Body of pancreas (tissue), 4 donors: ENCODE results near the gene CPT1B. TPM values are rescaled to one million over a fixed set of nuclear protein-coding genes. Genes with fewer than 3 reads are reported as not detected.

Experiments used
- ATAC-seq: fragments of 150-250 bp; one replicate; pipeline ENCODE4 v1.9.1; 2016
- DNase-seq, 4 donors: peaks; one replicate each; pipeline ENCODE4 v3.0.0-alpha.2; 2019
- H3K27ac ChIP-seq, 4 donors: fragments of 200-600 bp; sonication (generic); 1 replicate in 3 of 4; 2 replicates in 1 of 4; pipeline versions ENCODE4 v1.5.1 to v1.6.1; 2016 to 2019; ENCODE audit warnings: mild to moderate bottlenecking in 1 of 4, mixed read lengths in 1 of 4, moderate library complexity in 1 of 4
- H3K27me3 ChIP-seq, 2 donors: fragments of 200-600 bp; sonication (generic); one replicate each; pipeline ENCODE4 v1.6.0; 2016; ENCODE audit warnings: mild to moderate bottlenecking in 1 of 2
- H3K36me3 ChIP-seq, 2 donors: fragments of 200-600 bp; sonication (generic); replicated peaks in 1 of 2; 2 replicates each; pipeline ENCODE4 v1.5.1; 2016; ENCODE audit warnings: low read depth in 2 of 2; ENCODE audit not compliant: insufficient read depth in 1 of 2
- H3K4me1 ChIP-seq: fragments of 200-600 bp; sonication (generic); one replicate; pipeline ENCODE4 v1.6.0; 2016
- H3K4me3 ChIP-seq, 2 donors: fragments of 200-600 bp; sonication (generic); 1 replicate in 1 of 2; 2 replicates in 1 of 2; pipeline ENCODE4 v1.5.1; 2016 to 2019
- H3K9me3 ChIP-seq, 3 donors: fragments of 200-600 bp; sonication (generic); 1 replicate in 2 of 3; 2 replicates in 1 of 3; pipeline ENCODE4 v1.5.1; 2016
- POLR2A ChIP-seq, 3 donors: fragments of 450-650 bp; IDR thresholded peaks; one replicate each; pipeline ENCODE4 v1.6.1; 2016; ENCODE audit warnings: antibody characterized with exemption in 3 of 3, mild to moderate bottlenecking in 2 of 3
- WGBS, 2 donors: methylation state at CpG; one replicate each; pipeline ENCODE4 v1.1.5; 2017; 5-methylcytosine and 5-hydroxymethylcytosine counted together
- intact Hi-C: fragments of 100-400 bp; cut with DNase I; formaldehyde crosslinking; loops from one replicate; pipeline ENCODE4 v1.15.1; 2023
- total RNA-seq, 2 donors: library from RNA; depleted of rRNA; stranded (reverse); fragments of >200 nt; gene quantifications; one replicate each; pipeline ENCODE4 v1.1.0, GENCODE V29; 2016
- TF ChIP-seq, protein P1 (sequence below), 7 experiments: fragments of 450-650 bp in 4 of 7; fragments of 200-600 bp in 3 of 7; sonication (generic) in 3 of 7; IDR thresholded peaks; one replicate each; pipeline ENCODE4 v1.5.1; 2016 to 2019; ENCODE audit warnings: antibody characterized with exemption in 7 of 7

The CPT1B gene
- total RNA-seq, 2 donors from 2014 or later, result 8.3 to 34.9 TPM

DNA sequence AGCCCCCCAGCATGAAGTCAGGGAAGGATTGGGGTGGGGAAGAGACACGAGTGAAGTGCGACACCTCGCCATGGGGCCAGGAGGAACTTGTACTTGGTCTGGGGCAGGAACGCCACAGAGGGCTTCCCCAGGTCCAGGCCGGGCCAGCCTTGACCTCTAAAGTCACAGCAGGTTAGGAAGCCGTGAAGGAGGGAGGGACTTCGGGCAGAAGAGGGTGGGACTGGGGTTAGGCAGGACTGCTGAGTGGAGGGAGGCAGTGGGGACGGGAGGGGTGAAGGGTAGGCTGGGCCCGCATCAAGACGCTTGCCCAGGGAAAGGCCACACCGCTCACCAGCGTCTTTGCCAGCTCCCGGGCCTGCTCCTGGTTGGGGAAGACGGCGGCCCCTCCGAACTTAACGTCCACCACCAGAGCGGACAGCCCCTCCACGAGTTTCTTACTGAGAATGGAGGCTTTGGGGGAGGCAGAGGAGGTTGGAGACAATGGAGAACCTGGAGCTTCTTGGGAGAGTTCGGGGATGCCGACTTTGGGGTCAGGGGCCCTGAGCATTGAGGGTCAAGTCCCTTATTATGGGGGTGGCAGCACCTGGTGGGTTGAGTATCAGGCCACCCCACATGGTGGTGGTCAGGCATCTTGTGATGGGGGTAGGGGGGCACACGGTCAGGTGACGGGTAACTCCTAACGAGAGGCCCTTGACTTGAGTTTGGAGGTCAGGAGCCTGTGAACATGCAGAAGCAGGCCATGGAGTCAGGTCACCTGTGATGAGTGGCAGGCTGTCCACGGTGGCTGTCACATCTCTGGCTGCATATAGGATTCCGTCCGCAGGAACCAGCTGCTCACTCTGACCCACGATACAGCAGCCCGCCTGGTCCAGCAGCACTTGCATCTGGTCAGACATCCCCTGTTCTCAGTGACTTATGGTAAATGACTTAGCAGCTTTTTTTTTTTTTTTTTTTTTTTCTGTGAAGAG lies 51.1 kb downstream of the CPT1B start:
- Histone ChIP-seq H3K36me3 (peaks cover 0 to 7% of the 10 kb centered on the region in 2 donors), H3K9me3 (no peaks in the 10 kb centered on the region), H3K4me1 (peaks cover 61% of the 10 kb centered on the region), H3K27ac (peak overlapping the region; percentile 89 to 97 (median 92)), H3K27me3 (peaks cover 0 to 21% of the 10 kb centered on the region in 2 donors), H3K4me3 (no peak overlapping the region)
- TF ChIP-seq, protein P1, sequence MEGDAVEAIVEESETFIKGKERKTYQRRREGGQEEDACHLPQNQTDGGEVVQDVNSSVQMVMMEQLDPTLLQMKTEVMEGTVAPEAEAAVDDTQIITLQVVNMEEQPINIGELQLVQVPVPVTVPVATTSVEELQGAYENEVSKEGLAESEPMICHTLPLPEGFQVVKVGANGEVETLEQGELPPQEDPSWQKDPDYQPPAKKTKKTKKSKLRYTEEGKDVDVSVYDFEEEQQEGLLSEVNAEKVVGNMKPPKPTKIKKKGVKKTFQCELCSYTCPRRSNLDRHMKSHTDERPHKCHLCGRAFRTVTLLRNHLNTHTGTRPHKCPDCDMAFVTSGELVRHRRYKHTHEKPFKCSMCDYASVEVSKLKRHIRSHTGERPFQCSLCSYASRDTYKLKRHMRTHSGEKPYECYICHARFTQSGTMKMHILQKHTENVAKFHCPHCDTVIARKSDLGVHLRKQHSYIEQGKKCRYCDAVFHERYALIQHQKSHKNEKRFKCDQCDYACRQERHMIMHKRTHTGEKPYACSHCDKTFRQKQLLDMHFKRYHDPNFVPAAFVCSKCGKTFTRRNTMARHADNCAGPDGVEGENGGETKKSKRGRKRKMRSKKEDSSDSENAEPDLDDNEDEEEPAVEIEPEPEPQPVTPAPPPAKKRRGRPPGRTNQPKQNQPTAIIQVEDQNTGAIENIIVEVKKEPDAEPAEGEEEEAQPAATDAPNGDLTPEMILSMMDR (IDR thresholded peaks at IDR 0.05), result no peak
- peak in 1 of 3 donors; percentile 26 for TF ChIP-seq POLR2A (IDR thresholded peaks at IDR 0.05)
- 64 to 76% methylated on average over 28 to 29 of the region's 29 CpGs for WGBS, 2 donors
- peak in 1 of 4 donors; percentile 65 for DNase-seq
- intact Hi-C loops, result no loop called here
- no peak for ATAC-seq

DNA sequence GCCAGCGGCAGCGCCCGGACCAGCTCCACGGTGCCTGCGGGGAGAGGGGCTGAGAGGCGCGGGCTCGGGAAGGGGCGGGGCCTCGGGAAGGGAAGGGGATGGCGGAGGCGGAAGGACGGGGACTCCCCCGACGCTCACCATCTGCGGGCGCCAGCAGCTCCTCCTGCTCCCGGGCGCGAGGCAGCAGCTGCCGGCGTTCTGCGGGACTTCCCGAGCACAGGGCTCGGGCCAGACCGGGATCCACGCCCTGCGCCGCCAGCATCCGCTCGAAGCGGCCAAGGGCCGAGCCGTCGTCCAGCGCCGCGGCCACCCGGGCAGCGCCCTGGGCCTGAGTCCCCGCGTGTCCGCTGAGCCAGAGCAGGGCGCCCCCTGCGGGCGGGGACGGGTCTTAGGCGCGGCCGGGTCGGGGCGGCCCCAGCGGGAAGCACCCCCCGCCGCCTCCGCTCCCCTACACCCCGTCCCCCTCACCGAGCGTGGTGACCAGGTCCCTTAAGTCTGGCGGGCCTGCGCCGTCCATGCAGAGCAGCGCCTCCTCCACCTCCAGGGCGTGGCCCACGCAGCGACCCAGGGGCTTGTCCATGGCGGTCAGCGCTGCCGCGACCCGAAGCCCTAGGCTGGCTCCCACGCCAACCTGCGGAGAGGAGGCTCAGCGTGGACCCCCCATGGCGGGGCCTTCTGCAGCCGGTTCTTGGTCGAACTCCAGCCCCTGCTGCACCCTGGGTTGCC lies 52.0 kb downstream of the CPT1B start:
- DNase-seq (peak; percentile 79 to 85 (median 81)), ATAC-seq (peak; percentile 49)
- peaks cover 52% of the 10 kb centered on the region for H3K4me1 ChIP-seq
- peak overlapping the region; percentile 38 to 59 for H3K4me3 ChIP-seq
- WGBS, 2 donors, result 2 to 3% methylated on average over 6 to 52 of the region's 77 CpGs
- H3K27ac ChIP-seq, result peak overlapping the region; percentile 89 to 97 (median 92)
- TF ChIP-seq, protein P1 (IDR thresholded peaks at IDR 0.05), result peak; percentile 27 to 57 (median 46)
- TF ChIP-seq POLR2A (IDR thresholded peaks at IDR 0.05), result peak in 1 of 3 donors; percentile 11
- H3K27me3 ChIP-seq, result peaks cover 0 to 15% of the 10 kb centered on the region in 2 donors
- H3K9me3 ChIP-seq, result no peaks in the 10 kb centered on the region
- peaks cover 0 to 7% of the 10 kb centered on the region in 2 donors for H3K36me3 ChIP-seq
- intact Hi-C loops, result no loop called here

DNA sequence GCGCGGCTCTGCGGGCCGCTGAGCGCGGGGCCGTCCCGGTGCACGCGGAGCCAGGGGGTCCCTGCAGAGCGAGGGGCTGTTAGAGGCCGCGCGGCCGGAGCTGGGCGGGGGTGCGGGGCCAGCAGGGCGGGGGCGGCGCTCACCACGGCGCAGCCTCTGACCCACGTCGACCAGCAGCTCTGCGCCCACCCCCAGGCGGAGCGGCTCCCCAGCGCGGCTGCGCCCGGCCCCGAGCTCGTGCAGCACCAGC lies 52.4 kb downstream of the CPT1B start:
- Histone ChIP-seq H3K4me1 (peaks cover 47% of the 10 kb centered on the region), H3K9me3 (no peaks in the 10 kb centered on the region), H3K27me3 (peaks cover 0 to 11% of the 10 kb centered on the region in 2 donors), H3K27ac (peak overlapping the region; percentile 89 to 97 (median 92)), H3K36me3 (peaks cover 0 to 7% of the 10 kb centered on the region in 2 donors), H3K4me3 (peak overlapping the region; percentile 38 to 59)
- ATAC-seq (no peak), DNase-seq (no peak)
- TF ChIP-seq POLR2A (IDR thresholded peaks at IDR 0.05), result no peak
- TF ChIP-seq, protein P1 (IDR thresholded peaks at IDR 0.05), result no peak
- intact Hi-C loops, result no loop called here
- WGBS, 2 donors, result 0% methylated on average over 7 to 33 of the region's 33 CpGs

DNA sequence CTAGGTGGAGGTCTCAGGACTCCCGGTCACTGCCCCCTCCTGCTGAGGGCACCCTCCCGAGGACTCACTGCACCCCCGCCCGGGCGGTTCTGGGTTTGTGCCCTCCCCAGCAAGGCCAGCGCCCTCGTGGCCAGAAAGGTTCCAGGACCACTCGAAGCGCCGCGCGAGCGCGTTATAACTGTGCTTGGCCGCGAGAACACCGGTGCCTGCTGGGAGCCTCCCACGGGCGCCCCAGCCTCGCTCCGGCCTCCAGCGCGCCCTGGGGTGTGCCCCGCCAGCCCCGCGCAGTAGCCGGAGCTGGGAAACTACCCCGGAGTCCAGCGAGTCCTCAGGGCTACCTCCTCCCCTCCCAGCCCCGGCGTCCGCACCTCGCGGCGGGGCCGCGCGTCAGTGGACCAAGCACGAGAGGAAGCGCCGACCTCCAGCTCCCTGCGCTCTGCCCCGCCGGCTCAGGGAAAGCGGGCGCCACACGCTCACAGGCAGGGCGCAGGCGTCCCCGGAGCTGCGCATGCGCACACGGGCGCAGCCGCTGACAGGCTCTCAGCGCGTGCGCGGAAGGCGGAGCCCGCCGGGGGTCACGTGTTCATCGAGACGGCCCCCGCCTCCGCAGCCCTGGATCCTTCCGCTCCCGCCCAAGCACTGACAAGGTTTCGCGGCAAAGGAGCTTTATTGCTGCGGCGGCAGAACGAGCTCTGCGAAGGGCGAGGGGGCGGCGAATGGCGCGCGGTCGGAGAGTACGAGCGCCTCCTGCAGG lies 52.9 kb downstream of the CPT1B start, which contains the start of gene SCO2:
Gene SCO2 (minus strand): TSS at position 495 of the 754 bp plus-strand sequence. CDS start 1,187 bp downstream, outside the sequence.
- WGBS, 2 donors, result 0% methylated on average over 67 of the region's 84 CpGs; no CpG with 5 or more reads in 1 of the 2 donors
- intact Hi-C loops, result no loop called here
- H3K4me3 ChIP-seq, result peak within 1 kb of the TSS; percentile 38 to 59

More for the DNA sequence above, 52.9 kb downstream of the CPT1B start, which contains the start of gene SCO2:
- peak; percentile 83 for ATAC-seq
- Histone ChIP-seq H3K9me3 (no peaks in the 10 kb centered on the region), H3K27me3 (peaks cover 0 to 6% of the 10 kb centered on the region in 2 donors), H3K36me3 (peaks cover 0 to 7% of the 10 kb centered on the region in 2 donors), H3K27ac (peak within 1 kb of the TSS; percentile 89 to 97 (median 92)), H3K4me1 (peaks cover 42% of the 10 kb centered on the region)
- peak; percentile 97 to 98 (median 98) for DNase-seq
- TF ChIP-seq, protein P1 (IDR thresholded peaks at IDR 0.05), result peak in 6 of 7 experiments; percentile 21 to 69 (median 48)
- TF ChIP-seq POLR2A (IDR thresholded peaks at IDR 0.05), result peak; percentile 66 to 78 (median 70)
